Right lobe of liver (tissue), 4 donors: Measurements from ENCODE around the gene CYB5B.

ENCODE experiments used
- CTCF ChIP-seq, 4 donors: fragments of 200-600 bp in 3 of 4; fragments of 450-650 bp in 1 of 4; IDR thresholded peaks; one replicate each; pipeline versions ENCODE4 v1.5.1 to v1.8.0; 2016 to 2022; ENCODE audit warnings: antibody characterized with exemption in 4 of 4, mild to moderate bottlenecking in 2 of 4
- POLR2A ChIP-seq: fragments of 450-650 bp; IDR thresholded peaks from one replicate; pipeline ENCODE4 v1.6.1; 2017; ENCODE audit warnings: antibody characterized with exemption, mild to moderate bottlenecking
- donor health status: DM: no; HTN: no; CAD: no.
- donor health status: DM: no; HTN: no; CAD: no.
- donor health status: DM: no; HTN: yes; CAD: no.

GRCh38 chr16:69413045-69413664 lies 11.3 kb upstream of the CYB5B start:
- TF ChIP-seq POLR2A (no peak), CTCF (IDR thresholded peaks at IDR 0.05) (no peak)
